ENCODE results near the gene DOCK6. TPM values are rescaled to one million over a fixed set of nuclear protein-coding genes. Genes with fewer than 3 reads are reported as not detected.
"Not testable (repeated sequence)": the region's sequence is repeated elsewhere in the genome, so short reads cannot be mapped to it uniquely, and the experiment has no call there.

DOCK6 gene
- total RNA-seq, 1 experiment from 2014 or later: 88.8 TPM

- no peak for TF ChIP-seq ATF3 (CRISPR knock-in tag; conservative IDR thresholded peaks at IDR 0.05)
- TF ChIP-seq ZNF281 (CRISPR knock-in tag; IDR thresholded peaks at IDR 0.05): no peak
- TF ChIP-seq ZBTB21 (CRISPR knock-in tag; IDR thresholded peaks at IDR 0.05; ENCODE audit: borderline replicate concordance): no peak
- TF ChIP-seq SOX15 (CRISPR knock-in tag; IDR thresholded peaks at IDR 0.05): no peak
- no peak for TF ChIP-seq MYBL2 (CRISPR knock-in tag; IDR thresholded peaks at IDR 0.05)
- TF ChIP-seq ETV6 (CRISPR knock-in tag; IDR thresholded peaks at IDR 0.05): no peak
Measured at GRCh38 chr19:11182994-11183393, 79.3 kb downstream of the DOCK6 start (continued).

- ChIA-PET CTCF (no interaction called here), POLR2A (no interaction called here)
- Mint-ChIP-seq H3K27ac (peak overlapping the region; percentile 91), H3K27me3 (ENCODE audit: low read depth) (no peaks in the 10 kb centered on the region), H3K9me3 (peaks cover 5% of the 10 kb centered on the region; the same call in 1 of the 2 replicates), H3K4me1 (peaks cover 9% of the 10 kb centered on the region), H3K36me3 (peaks cover 7% of the 10 kb centered on the region; the same call in 1 of the 2 replicates), H3K4me3 (no peak overlapping the region)
- TF ChIP-seq HMGA2 (CRISPR knock-in tag; IDR thresholded peaks at IDR 0.05) (no peak), ATF2 (CRISPR knock-in tag; IDR thresholded peaks at IDR 0.05; ENCODE audit: borderline replicate concordance, low read depth) (no peak), SMAD4 (CRISPR knock-in tag; IDR thresholded peaks at IDR 0.05) (no peak), USF1 (CRISPR knock-in tag; IDR thresholded peaks at IDR 0.05) (no peak), E2F4 (CRISPR knock-in tag; IDR thresholded peaks at IDR 0.05; ENCODE audit: borderline replicate concordance, low read depth) (no peak), TCF7 (CRISPR knock-in tag; IDR thresholded peaks at IDR 0.05; ENCODE audit: low read depth) (no peak), HMGXB4 (CRISPR knock-in tag; IDR thresholded peaks at IDR 0.05) (no peak), EMX1 (CRISPR knock-in tag; IDR thresholded peaks at IDR 0.05) (no peak), ZNF138 (CRISPR knock-in tag; conservative IDR thresholded peaks at IDR 0.05) (no peak)
- ATAC-seq: no peak
- no peak for DNase-seq (ENCODE audit: low spot score)
Measured at GRCh38 chr19:11181488-11181887, 80.8 kb downstream of the DOCK6 start.

- peaks cover 12% of the 10 kb centered on the region for H3K36me3 Mint-ChIP-seq
- ATAC-seq; H3K4me1 Mint-ChIP-seq; H3K27me3 Mint-ChIP-seq (ENCODE audit: low read depth); H3K27ac Mint-ChIP-seq; DNase-seq (ENCODE audit: low spot score); POLR2A ChIA-PET; H3K4me3 Mint-ChIP-seq; H3K9me3 Mint-ChIP-seq: not testable (repeated sequence)
- CTCF ChIA-PET: interaction anchor here (0.7 kb wide), 1 partner anchor 13 kb away, joined by 3 read pairs; no protein-coding TSS in a partner anchor
Measured at GRCh38 chr19:11180975-11181374, 81.3 kb downstream of the DOCK6 start.

Data from WTC11 (cell line).